AG04449 (cell line): ENCODE results near the gene SMARCE1.

Source experiments
- CTCF ChIA-PET: fragments of 350-600 bp; formaldehyde crosslinking; extraction: SDS; loops from one replicate; lab custom pipeline; 2021; ENCODE audit warnings: antibody characterized with exemption; lab: Yijun Ruan, JAX
- POLR2A ChIA-PET: fragments of 400-600, 350-600 bp; formaldehyde crosslinking; extraction: SDS; loops from one replicate; lab custom pipeline; 2020; ENCODE audit warnings: antibody characterized with exemption, inconsistent platforms; lab: Yijun Ruan, JAX
- DNase-seq: peaks from one replicate; pipeline ENCODE4 v3.0.0-alpha.2; 2010; ENCODE audit warnings: low read depth, low spot score
- H3K4me3 ChIP-seq: 2 replicates; pipeline ENCODE4 v1.5.1; 2011; ENCODE audit warnings: low read depth, mild to moderate bottlenecking, control low read depth, low read length
- TF ChIP-seq, protein P1 (sequence below): IDR thresholded peaks from one replicate; pipeline ENCODE4 v1.5.1; 2011; ENCODE audit warnings: mild to moderate bottlenecking, moderate library complexity, low read length, control low read depth, inconsistent platforms; ENCODE audit not compliant: insufficient read depth; ENCODE audit errors: missing control alignments

SMARCE1 gene

DNA sequence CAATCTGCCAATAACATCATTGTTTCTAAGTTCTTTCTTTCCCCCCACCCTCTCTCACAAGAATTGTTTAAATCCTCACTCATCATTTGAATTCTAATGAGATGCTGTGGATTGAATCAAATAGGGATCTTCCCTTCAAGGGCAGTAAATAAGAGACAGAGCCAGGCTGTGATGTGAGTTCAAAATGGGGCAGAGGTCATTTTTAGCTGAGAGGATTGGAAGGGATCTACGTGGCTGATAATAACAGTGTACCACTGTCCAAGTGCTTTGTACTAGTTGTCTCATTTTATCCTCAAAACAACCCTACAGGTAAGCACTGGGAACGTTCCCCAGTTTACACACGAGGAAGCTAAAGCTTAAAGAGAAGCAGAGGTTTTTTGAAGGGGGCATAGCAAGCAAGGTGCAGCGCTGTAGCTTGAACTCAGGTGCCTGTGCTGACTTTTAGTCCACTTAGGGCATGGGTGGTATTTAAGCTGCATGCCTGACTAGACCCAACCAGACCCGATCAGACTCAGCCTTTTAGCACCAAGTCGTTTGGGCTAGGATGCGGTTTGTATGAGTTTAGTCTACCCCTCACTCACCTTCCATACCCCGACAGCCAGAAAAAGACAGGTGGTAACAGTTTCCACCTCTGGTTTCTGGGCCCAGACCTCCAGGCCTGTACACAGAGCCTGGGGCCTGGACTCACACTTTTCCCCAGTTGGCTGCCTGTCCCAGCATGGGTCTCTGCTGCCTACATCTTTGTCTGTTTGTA, 43.1 kb downstream of the SMARCE1 start:
- CTCF ChIA-PET: interaction anchor here (0.7 to 3.7 kb wide), 4 partner anchors 11 to 1062 kb away, joined by 3 to 20 read pairs (median 4); no protein-coding TSS in a partner anchor
- POLR2A ChIA-PET: no interaction called here

DNA sequence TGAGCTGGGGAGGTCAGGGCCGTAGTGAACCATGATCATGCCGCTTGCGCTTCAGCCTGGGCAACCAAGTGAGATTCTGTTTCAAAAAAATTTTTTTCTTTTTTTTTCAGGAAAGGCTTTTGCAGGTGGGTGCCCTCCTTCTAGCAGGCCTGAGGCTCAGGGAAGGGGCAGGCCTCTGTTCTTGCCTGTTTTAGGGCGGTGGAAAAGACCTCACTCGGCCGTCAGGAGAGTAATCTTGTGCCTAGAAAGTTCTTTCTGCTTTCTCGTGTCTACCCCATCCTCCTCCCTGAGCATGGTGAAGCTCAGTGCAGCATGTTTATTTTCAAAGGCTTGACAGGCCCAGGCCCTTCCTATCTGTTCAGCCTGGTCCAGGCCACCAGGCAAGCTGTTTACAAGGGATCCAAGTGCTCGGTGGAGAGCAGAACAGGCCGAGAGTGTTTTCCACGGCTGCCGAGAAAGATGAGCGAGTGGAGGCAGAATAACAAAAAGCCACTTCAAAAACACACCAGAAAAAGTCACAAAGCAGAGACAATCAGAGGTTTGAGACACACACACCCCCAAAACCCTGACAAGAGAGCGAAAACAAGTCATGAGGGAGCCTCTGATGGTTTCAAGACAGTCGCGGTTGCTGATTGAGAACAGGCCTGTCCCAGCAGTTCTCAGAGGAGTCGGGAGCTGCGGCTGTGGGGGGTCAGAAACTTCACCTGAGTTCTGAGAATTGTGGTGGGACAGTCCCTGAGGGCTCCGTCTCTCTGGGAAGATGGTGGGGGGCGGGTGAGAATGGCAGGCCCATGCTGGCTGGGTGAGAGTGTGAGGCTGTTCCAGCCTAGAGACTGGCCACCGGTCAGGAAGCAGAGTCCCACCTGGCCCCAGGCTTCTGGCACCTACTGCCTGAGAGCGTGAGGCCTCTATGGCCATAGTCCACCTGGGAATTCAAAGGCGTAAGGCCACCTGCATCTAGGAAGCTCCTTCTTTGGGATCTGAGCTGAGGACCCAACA, 44.9 kb downstream of the SMARCE1 start:
- no peak for DNase-seq
- TF ChIP-seq, protein P1, sequence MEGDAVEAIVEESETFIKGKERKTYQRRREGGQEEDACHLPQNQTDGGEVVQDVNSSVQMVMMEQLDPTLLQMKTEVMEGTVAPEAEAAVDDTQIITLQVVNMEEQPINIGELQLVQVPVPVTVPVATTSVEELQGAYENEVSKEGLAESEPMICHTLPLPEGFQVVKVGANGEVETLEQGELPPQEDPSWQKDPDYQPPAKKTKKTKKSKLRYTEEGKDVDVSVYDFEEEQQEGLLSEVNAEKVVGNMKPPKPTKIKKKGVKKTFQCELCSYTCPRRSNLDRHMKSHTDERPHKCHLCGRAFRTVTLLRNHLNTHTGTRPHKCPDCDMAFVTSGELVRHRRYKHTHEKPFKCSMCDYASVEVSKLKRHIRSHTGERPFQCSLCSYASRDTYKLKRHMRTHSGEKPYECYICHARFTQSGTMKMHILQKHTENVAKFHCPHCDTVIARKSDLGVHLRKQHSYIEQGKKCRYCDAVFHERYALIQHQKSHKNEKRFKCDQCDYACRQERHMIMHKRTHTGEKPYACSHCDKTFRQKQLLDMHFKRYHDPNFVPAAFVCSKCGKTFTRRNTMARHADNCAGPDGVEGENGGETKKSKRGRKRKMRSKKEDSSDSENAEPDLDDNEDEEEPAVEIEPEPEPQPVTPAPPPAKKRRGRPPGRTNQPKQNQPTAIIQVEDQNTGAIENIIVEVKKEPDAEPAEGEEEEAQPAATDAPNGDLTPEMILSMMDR: no peak
- ChIA-PET CTCF (interaction anchor here (1.0 to 3.7 kb wide), 3 partner anchors 13 to 18 kb away, joined by 3 to 20 read pairs (median 11); no protein-coding TSS in a partner anchor), POLR2A (no interaction called here)
- no peak overlapping the region for H3K4me3 ChIP-seq

More for the DNA sequence above, 43.1 kb downstream of the SMARCE1 start:
- no peak overlapping the region for H3K4me3 ChIP-seq
- no peak for DNase-seq
- TF ChIP-seq, protein P1: no peak

DNA sequence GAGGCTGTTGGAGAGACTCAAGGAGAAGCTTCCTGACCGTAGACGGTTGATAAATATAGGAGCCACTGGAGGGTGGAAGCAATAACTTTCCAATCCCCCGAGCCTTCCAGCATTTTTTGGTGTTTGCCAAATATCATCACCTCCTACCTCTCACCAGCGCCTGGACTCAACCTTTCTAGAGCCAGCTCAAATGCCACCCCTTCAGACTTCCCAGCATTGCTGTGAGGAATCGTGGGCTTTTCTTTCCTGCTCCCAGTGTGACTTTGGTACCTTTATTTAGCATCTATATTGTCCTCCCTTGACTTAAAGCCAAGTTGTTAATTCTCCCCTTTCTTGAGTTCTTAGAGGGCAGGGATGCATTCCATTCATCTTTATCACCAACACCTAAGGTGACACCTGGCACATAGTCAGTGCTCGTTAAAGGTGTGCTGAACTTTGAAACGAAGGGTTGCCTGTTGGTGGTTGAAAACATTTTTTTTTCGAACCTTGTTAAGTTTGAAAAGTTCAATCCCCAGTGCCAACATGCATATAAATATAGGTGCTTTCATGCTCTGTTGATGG, 47.1 kb downstream of the SMARCE1 start:
- no peak overlapping the region for H3K4me3 ChIP-seq
- TF ChIP-seq, protein P1: no peak
- ChIA-PET POLR2A (no interaction called here), CTCF (interaction anchor here (0.8 to 1.2 kb wide), 2 partner anchors 15 to 19 kb away, joined by 4 to 5 read pairs; no protein-coding TSS in a partner anchor)
- DNase-seq: no peak

DNA sequence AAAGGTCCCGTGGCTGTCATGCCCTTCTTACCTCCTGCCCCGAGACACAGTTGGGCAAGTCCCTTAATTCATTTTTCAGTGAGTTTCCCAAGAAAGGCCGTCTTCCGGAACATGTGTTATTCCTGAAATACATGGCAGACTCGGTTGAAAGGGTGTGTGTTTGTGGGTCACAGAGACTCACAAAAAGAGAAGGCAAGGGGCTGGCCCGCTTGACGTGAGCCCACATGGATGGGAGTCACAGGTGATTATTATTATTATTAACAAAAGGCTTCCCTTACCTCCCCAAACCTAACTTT, 48.2 kb downstream of the SMARCE1 start:
- H3K4me3 ChIP-seq: no peak overlapping the region
- POLR2A ChIA-PET: no interaction called here
- TF ChIP-seq, protein P1: no peak
- no peak for DNase-seq
- CTCF ChIA-PET: interaction anchor here (1.2 kb wide), 1 partner anchor 20 kb away, joined by 5 read pairs; no protein-coding TSS in a partner anchor

DNA sequence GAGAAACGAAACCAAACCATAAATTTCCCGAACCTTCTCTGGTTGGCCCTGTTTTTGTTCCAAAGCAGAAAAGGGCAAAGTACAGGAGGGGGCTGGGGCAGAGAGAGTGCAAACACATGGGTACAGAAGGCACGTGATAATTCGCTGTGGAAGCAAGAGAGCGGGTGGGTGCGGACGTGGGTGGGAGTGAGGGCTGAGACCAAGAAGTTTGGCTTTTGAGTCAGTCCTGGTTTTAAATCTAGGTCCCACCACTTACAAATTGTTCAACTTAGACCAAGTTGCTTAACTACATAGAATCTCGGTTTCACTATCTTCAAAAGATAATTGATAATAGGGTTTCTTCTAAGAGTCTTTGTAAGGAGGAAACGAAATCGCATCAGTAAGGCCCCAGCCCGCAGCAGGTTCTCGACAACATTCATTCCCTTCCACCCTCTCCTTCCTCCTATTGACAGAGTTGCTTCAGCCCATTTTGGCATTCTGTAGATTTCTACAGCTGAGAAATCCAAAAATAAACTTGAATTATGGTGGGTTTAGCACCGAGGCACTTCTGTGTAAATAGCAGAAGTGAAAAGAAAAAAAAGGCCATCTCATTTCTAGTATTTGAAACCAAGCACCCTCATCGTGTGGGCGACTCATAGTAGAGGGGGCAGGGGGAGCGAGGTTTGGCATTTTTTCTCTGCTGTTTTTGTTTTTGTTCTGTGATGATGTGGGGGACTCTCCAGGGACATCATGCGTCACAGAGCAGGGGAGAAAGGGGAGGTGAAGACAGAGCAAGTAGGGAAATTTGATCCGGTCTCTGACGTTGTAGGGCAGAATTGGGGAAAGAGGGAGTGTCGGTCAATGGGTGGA, 48.8 kb downstream of the SMARCE1 start:
- POLR2A ChIA-PET: no interaction called here
- TF ChIP-seq, protein P1: no peak
- CTCF ChIA-PET: no interaction called here
- H3K4me3 ChIP-seq: no peak overlapping the region
- DNase-seq: no peak
